ENCODE measurements around the gene NCBP3.

- TF ChIP-seq, protein P1, sequence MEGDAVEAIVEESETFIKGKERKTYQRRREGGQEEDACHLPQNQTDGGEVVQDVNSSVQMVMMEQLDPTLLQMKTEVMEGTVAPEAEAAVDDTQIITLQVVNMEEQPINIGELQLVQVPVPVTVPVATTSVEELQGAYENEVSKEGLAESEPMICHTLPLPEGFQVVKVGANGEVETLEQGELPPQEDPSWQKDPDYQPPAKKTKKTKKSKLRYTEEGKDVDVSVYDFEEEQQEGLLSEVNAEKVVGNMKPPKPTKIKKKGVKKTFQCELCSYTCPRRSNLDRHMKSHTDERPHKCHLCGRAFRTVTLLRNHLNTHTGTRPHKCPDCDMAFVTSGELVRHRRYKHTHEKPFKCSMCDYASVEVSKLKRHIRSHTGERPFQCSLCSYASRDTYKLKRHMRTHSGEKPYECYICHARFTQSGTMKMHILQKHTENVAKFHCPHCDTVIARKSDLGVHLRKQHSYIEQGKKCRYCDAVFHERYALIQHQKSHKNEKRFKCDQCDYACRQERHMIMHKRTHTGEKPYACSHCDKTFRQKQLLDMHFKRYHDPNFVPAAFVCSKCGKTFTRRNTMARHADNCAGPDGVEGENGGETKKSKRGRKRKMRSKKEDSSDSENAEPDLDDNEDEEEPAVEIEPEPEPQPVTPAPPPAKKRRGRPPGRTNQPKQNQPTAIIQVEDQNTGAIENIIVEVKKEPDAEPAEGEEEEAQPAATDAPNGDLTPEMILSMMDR (IDR thresholded peaks at IDR 0.05) = no peak
- TF ChIP-seq POLR2A (IDR thresholded peaks at IDR 0.05) (no peak), EP300 (IDR thresholded peaks at IDR 0.05) (no peak)
These were observed 41.3 kb upstream of the NCBP3 start for GRCh38 chr17:3887394-3887793.

All from tibial nerve (tissue), 4 donors.